Tibial artery (tissue), 4 donors: Measurements from ENCODE around the gene SECISBP2.

Source experiments
- DNase-seq, 2 donors: peaks; one replicate each; pipeline ENCODE4 v3.0.0-alpha.2; 2019
- H3K27ac ChIP-seq, 2 donors: fragments of 200-600 bp; sonication (generic) in 1 of 2; 1 replicate in 1 of 2; 2 replicates in 1 of 2; pipeline ENCODE4 v1.5.1; 2018 to 2019; ENCODE audit warnings: mild to moderate bottlenecking in 1 of 2
- H3K27me3 ChIP-seq, 2 donors: fragments of 200-600 bp; sonication (generic) in 1 of 2; one replicate each; pipeline versions ENCODE4 v1.5.1 to v1.6.0; 2016 to 2019
- H3K36me3 ChIP-seq, 3 donors: fragments of 200-600 bp; sonication (generic) in 2 of 3; one replicate each; pipeline ENCODE4 v1.5.1; 2016 to 2019; ENCODE audit warnings: mild to moderate bottlenecking in 2 of 3
- H3K4me1 ChIP-seq, 4 donors: fragments of 200-600 bp; sonication (generic) in 2 of 4; 1 replicate in 3 of 4; 2 replicates in 1 of 4; pipeline ENCODE4 v1.5.1; 2016 to 2019
- H3K4me3 ChIP-seq, 2 donors: fragments of 200-600 bp; sonication (generic) in 1 of 2; 1 replicate in 1 of 2; 2 replicates in 1 of 2; pipeline ENCODE4 v1.5.1; 2018 to 2019; ENCODE audit warnings: mild to moderate bottlenecking in 2 of 2
- H3K9me3 ChIP-seq, 3 donors: fragments of 200-600 bp; sonication (generic) in 1 of 3; one replicate each; pipeline ENCODE4 v1.5.1; 2016 to 2019
- CTCF ChIP-seq, 2 experiments: fragments of 200-600 bp in 1 of 2; fragments of 450-650 bp in 1 of 2; IDR thresholded peaks; one replicate each; pipeline ENCODE4 v1.5.1; 2017 to 2019; ENCODE audit warnings: antibody characterized with exemption in 2 of 2, mild to moderate bottlenecking in 1 of 2, moderate library complexity in 1 of 2
- intact Hi-C: fragments of 100-400 bp; cut with DNase I; formaldehyde crosslinking; loops from one replicate; pipeline ENCODE4 v1.15.0; 2023; ENCODE audit warnings: low total_unique reads

SECISBP2 gene

GRCh38 chr9:89405826-89406225 lies 87.5 kb downstream of the SECISBP2 start:
- no peak overlapping the region for H3K4me3 ChIP-seq
- no peak for DNase-seq
- no peaks in the 10 kb centered on the region for H3K9me3 ChIP-seq
- no peaks in the 10 kb centered on the region for H3K27me3 ChIP-seq
- intact Hi-C loops: no loop called here
- H3K27ac ChIP-seq: no peak overlapping the region
- H3K4me1 ChIP-seq: no peaks in the 10 kb centered on the region
- TF ChIP-seq CTCF (IDR thresholded peaks at IDR 0.05): no peak
- H3K36me3 ChIP-seq: peaks cover 0 to 31% (median 10%) of the 10 kb centered on the region in 3 donors

GRCh38 chr9:89407070-89407469 lies 88.8 kb downstream of the SECISBP2 start:
- Histone ChIP-seq H3K4me1 (no peaks in the 10 kb centered on the region), H3K27me3 (no peaks in the 10 kb centered on the region), H3K4me3 (no peak overlapping the region), H3K9me3 (no peaks in the 10 kb centered on the region), H3K27ac (no peak overlapping the region), H3K36me3 (peaks cover 0 to 21% (median 5%) of the 10 kb centered on the region in 3 donors)
- no peak for DNase-seq
- intact Hi-C loops: no loop called here
- no peak for TF ChIP-seq CTCF (IDR thresholded peaks at IDR 0.05)

- no peaks in the 10 kb centered on the region for H3K27me3 ChIP-seq
- no peaks in the 10 kb centered on the region for H3K9me3 ChIP-seq
- H3K27ac ChIP-seq: no peak overlapping the region
- H3K36me3 ChIP-seq: peaks cover 0 to 5% (median 0%) of the 10 kb centered on the region in 3 donors
- DNase-seq: no peak
- H3K4me1 ChIP-seq: no peaks in the 10 kb centered on the region
- intact Hi-C loops: no loop called here
- no peak overlapping the region for H3K4me3 ChIP-seq
- TF ChIP-seq CTCF (IDR thresholded peaks at IDR 0.05): no peak
Observed at GRCh38 chr9:89408628-89409101, 90.4 kb downstream of the SECISBP2 start.
